ENCODE results near the gene MYO5C. TPM values are rescaled to one million over a fixed set of nuclear protein-coding genes. Genes with fewer than 3 reads are reported as not detected.

MYO5C gene
- total and polyA plus RNA-seq, 2 of the 8 experiments (the other 6 are each of a cell fraction or from before 2014, with no cell fraction given), result 8.2 to 26.7 TPM

DNA sequence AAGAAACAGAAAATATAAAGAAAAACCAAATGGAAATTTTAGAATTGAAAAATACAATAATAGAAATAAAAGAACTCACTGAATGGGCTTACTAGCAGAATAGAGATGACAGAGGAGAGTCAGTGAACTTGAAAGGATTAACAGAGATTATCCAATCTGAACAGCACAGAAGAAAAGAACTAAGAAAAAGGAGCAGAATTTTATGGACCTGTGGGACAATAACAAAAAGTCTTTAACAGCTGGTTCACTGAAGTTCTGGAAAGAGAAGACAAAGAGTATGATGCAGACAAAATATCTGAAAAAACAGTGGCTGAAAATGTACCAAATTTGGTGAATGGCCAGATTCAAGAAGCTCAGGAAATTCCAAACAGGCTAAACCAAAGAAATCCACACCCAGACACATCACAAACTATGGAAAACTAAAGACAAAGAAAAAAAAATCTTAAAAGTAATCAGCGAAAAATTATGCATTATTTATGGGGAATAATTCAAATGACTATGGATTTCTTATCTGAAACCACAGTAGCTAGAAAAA lies 94.7 kb downstream of the MYO5C start:
- Histone ChIP-seq H3K27me3 (replicated peaks in 1 of 4; ENCODE audit: control insufficient read depth in 3 of 4, extremely low read depth in 1 of 4, insufficient read depth in 3 of 4, low read length in 3 of 4) (no peaks in the 10 kb centered on the region), H3K4me2 (ENCODE audit: insufficient read depth in 1 of 2, low read depth in 2 of 2, low read length in 2 of 2) (no peak overlapping the region), H4K20me1 (replicated peaks in 1 of 2; ENCODE audit: control insufficient read depth in 1 of 2, insufficient read depth in 2 of 2, low read length in 2 of 2) (no peaks in the 10 kb centered on the region), H2AFZ (ENCODE audit: low read length) (no peak overlapping the region), H2BK15ac (ENCODE audit: low read length) (no peak overlapping the region), H2BK12ac (ENCODE audit: low read depth, low read length) (no peak overlapping the region), H3K9me3 (ENCODE audit: insufficient read depth in 2 of 2, low read depth in 1 of 2, low read length in 1 of 2) (no peaks in the 10 kb centered on the region), H2AK5ac (ENCODE audit: low read depth, low read length) (no peak overlapping the region), H3K56ac (replicated peaks; ENCODE audit: insufficient read length, low read depth, low read length) (no peak overlapping the region), H3K79me1 (ENCODE audit: low read depth, low read length) (no peaks in the 10 kb centered on the region), H3K36me3 (ENCODE audit: control insufficient read depth in 2 of 4, insufficient read depth in 4 of 4, low read length in 3 of 4) (peaks cover 4 to 33% (median 11%) of the 10 kb centered on the region in 4 experiments; a peak in 4 of 8 replicates), H3K14ac (ENCODE audit: insufficient read length) (no peak overlapping the region), H3K27ac (ENCODE audit: low read depth, low read length) (no peak overlapping the region), H3K9ac (replicated peaks in 1 of 4; ENCODE audit: extremely low read depth in 1 of 4, low read depth in 3 of 4, low read length in 3 of 4) (no peak overlapping the region), H3K4ac (replicated peaks; ENCODE audit: insufficient read length, low read depth, low read length) (no peak overlapping the region), H2BK5ac (ENCODE audit: low read depth, low read length) (no peak overlapping the region), H3K23me2 (ENCODE audit: low read depth, low read length) (no peaks in the 10 kb centered on the region), H3K4me1 (replicated peaks in 1 of 4; ENCODE audit: control insufficient read depth in 3 of 4, insufficient read depth in 4 of 4, low read length in 3 of 4) (no peaks in the 10 kb centered on the region), H2BK120ac (replicated peaks; ENCODE audit: low read depth, low read length) (no peak overlapping the region), H4K5ac (ENCODE audit: insufficient read length, low read depth, low read length) (no peak overlapping the region), H3K18ac (ENCODE audit: extremely low read depth, low read length) (no peak overlapping the region), H3K79me2 (ENCODE audit: control insufficient read depth in 1 of 2, insufficient read depth in 2 of 2, low read length in 2 of 2) (no peaks in the 10 kb centered on the region), H2BK20ac (ENCODE audit: low read length) (no peak overlapping the region), H4K8ac (ENCODE audit: extremely low read depth, insufficient read depth, low read length) (no peak overlapping the region), H3K23ac (ENCODE audit: insufficient read length) (no peak overlapping the region), H3K4me3 (ENCODE audit: extremely low read depth in 1 of 4, insufficient read depth in 2 of 4, low read depth in 3 of 4, low read length in 4 of 4) (no peak overlapping the region), H4K91ac (replicated peaks; ENCODE audit: insufficient read length, low read length) (no peak overlapping the region)
- FAIRE-seq (no peak), DNase-seq (ENCODE audit: low read depth in 1 of 2, low spot score in 2 of 2) (no peak)
- TF ChIP-seq SUZ12 (IDR thresholded peaks at IDR 0.05; ENCODE audit: low read length) (no peak), CREB1 (IDR thresholded peaks at IDR 0.05) (no peak), SAP30 (IDR thresholded peaks at IDR 0.05; ENCODE audit: insufficient read depth, insufficient replicate concordance, low read length) (no peak), PHF8 (conservative IDR thresholded peaks at IDR 0.05; ENCODE audit: low read depth, low read length) (no peak), SP2 (IDR thresholded peaks at IDR 0.05; ENCODE audit: low read length) (no peak), POLR2A (IDR thresholded peaks at IDR 0.05; ENCODE audit: control extremely low read depth in 1 of 2, low read depth in 2 of 2, low read length in 2 of 2) (no peak), CTBP2 (IDR thresholded peaks at IDR 0.05; ENCODE audit: borderline replicate concordance, insufficient read depth, insufficient read length, low read length) (no peak), POLR2AphosphoS5 (IDR thresholded peaks at IDR 0.05; ENCODE audit: low read depth, low read length) (no peak)
- TF ChIP-seq, protein P1, sequence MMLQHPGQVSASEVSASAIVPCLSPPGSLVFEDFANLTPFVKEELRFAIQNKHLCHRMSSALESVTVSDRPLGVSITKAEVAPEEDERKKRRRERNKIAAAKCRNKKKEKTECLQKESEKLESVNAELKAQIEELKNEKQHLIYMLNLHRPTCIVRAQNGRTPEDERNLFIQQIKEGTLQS (IDR thresholded peaks at IDR 0.05; ENCODE audit: insufficient read depth, low read depth, low read length), result no peak
- TF ChIP-seq, protein P2, sequence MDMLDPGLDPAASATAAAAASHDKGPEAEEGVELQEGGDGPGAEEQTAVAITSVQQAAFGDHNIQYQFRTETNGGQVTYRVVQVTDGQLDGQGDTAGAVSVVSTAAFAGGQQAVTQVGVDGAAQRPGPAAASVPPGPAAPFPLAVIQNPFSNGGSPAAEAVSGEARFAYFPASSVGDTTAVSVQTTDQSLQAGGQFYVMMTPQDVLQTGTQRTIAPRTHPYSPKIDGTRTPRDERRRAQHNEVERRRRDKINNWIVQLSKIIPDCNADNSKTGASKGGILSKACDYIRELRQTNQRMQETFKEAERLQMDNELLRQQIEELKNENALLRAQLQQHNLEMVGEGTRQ (IDR thresholded peaks at IDR 0.05; ENCODE audit: low read length), result no peak
- ChIA-PET POLR2A (ENCODE audit: partially characterized antibody) (no interaction called here), CTCF (ENCODE audit: partially characterized antibody) (interaction anchor here (1.6 to 13.0 kb wide), 2 partner anchors 12 to 16 kb away, joined by 5 to 189 read pairs; partner anchors contain the start of gene GNB5)
- WGBS, 2 experiments (ENCODE audit: extremely low coverage in 1 of 2, insufficient coverage in 1 of 2, insufficient read length in 1 of 2, insufficient replicate concordance in 2 of 2, low coverage in 1 of 2, low lambda C conversion rate in 2 of 2, missing lambda C conversion rate in 1 of 2), result 83% methylated on average over 1 of the region's 1 CpG; no CpG with 5 or more reads in 1 of the 2 experiments

Data from H1 (cell line).